ENCODE measurements around the gene CYP24A1.

DNA sequence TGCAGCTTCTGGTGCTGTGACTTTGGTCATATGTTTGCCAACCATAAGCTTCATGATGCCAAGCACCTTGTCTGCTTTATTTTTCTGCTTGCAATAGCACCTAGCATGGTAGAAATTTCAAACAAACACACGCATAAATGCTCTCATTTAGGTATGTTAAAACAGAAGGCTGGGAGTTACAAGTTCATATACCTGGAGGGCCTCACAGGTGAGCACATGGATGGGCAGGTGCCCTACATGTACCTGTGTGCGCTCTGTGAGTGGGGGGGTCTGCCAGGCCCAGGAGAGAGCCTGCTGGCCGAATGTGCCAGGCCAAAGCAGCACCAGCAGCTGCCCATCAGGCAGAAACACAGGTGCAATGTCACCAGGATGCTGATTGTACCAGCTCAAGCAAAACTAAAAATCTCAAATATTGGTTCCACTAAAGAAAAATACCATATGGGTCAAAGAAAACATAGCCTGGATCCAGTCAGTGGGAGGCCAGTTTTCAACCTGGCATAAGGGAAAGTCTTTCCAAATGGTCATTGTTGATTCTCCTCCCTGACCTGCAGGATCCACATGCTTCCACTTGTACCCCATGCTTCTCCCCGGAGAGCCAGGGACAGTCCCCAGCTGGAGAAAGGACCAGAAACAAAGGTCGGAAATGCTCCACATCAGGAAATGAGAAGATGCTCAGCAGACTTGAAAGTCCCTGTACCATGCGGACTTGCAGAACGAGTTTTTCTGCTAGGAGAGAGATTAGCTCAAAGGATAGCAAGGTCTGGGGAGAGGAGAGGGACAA lies 26.9 kb upstream of the CYP24A1 start:
- no peak for TF ChIP-seq EZH2 (IDR thresholded peaks at IDR 0.05; ENCODE audit: insufficient read depth, poor library complexity, severe bottlenecking)
- no peak for TF ChIP-seq EZH2phosphoT487 (IDR thresholded peaks at IDR 0.05; ENCODE audit: insufficient read depth, low read depth)
